Measurements from ENCODE around the gene ZMYND15.
A peak's percentile ranks its signal among the peaks of the same experiment; 100 is the strongest.
"Not testable (repeated sequence)": the region's sequence is repeated elsewhere in the genome, so short reads cannot be mapped to it uniquely, and the experiment has no call there.

ZMYND15 gene

DNA sequence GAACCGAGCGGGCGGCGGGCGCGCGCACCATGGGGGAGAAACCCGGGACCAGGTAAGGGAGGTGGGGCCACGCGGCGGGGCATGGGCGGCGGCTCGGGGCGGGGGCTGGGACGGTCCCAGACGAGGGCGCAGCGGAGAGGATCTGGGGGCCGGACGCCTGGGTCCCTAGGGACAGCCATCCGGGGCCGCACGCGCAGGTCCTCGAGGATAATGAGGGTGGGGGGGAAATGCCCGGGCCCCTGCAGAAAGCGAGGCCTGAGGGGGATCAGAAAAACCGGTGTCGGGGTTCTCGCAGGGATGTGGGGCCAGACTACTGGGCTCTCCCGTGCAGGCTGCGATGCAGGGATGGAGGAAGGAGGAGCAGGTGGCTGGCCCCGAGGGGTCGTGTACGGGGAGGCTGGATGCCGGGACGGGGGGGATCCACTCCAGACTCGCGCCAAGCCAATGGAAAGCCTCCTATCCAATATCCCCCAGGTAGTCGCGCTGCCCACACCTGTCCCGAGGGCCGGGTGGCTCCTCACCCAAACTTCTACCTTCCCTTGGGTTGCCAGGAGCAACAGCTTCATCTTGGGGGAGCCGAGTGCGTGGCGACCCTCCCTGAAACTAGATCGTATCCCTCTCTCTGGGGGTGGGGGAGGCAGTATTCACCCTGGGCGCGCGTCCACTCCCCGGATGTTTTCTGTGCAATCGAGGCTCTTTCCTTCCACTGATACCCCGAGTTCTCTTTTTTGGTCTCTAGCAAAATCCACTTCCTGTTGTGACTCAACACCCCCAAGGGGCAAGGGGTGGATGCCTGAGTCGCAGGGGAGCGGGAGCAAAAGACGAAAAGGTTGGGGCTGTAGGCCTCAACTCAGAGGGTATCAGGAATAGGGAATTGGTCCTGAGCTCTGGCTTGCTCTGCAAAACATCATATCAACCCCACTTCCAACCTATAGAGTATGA lies 28.7 kb upstream of the ZMYND15 start:
- no peak for DNase-seq (ENCODE audit: low read depth in 2 of 2)
- H3K4me3 ChIP-seq (replicated peaks in 1 of 2; ENCODE audit: low read depth in 2 of 2, low read length in 2 of 2) = peak overlapping the region; percentile 61 to 69
- TF ChIP-seq CTCF (IDR thresholded peaks at IDR 0.05; ENCODE audit: low read depth, low read length) = no peak

DNA sequence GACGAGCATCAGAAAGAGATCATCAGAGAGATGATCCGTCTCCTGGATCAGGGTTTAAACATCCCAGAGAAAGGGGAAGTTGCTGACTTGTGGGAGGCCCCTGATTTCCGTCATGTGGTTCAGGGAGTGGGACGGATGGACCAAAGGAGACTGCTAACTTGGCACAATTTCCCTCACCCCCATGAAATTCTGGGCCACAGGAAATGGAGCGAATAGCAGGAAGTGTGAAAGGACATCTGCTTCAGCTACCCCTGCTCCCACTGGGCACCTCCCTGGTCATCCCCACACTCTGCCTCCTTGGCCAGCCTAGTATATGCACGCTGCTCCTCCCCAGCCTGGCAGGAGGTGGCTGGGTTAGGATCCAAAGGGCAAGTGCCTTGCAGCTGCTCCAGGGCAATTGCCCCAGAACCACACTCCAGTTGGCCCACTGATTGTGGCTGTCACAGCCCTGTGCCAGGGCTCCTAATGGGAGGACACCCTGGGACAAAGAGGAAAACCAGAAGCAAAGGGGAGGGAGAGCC lies 27.9 kb upstream of the ZMYND15 start:
- DNase-seq (ENCODE audit: low read depth in 2 of 2) = no peak
- no peak for TF ChIP-seq CTCF (IDR thresholded peaks at IDR 0.05; ENCODE audit: low read depth, low read length)

DNA sequence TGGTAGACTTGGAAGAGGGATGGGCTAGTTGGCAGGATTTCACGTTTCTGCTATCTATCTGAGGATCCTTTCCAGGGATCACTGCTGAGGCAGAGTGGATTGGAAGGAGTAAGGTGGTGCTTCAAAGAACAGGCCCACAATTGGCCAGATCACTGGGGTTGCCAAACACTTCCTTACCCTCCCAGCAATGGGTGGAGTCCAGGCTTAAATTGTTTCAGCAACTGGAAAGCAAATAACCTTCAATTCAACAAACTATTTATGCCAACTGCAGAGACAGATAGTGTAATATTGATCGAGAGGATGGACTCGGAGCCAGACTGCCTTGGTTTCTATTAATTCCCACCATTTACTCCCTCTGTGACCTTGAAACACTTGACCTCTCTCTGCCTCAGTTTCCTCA lies 27.1 kb upstream of the ZMYND15 start:
- DNase-seq (ENCODE audit: low read depth in 2 of 2) = no peak
- TF ChIP-seq CTCF (IDR thresholded peaks at IDR 0.05; ENCODE audit: low read depth, low read length) = no peak
- no peak overlapping the region for H3K4me3 ChIP-seq (replicated peaks in 1 of 2; ENCODE audit: low read depth in 2 of 2, low read length in 2 of 2)

More for the DNA sequence above, 27.9 kb upstream of the ZMYND15 start:
- no peak overlapping the region for H3K4me3 ChIP-seq (replicated peaks in 1 of 2; ENCODE audit: low read depth in 2 of 2, low read length in 2 of 2)

- not testable (repeated sequence) for H3K4me3 ChIP-seq (replicated peaks in 1 of 2; ENCODE audit: low read depth in 2 of 2, low read length in 2 of 2)
These were observed 25.1 kb upstream of the ZMYND15 start for GRCh38 chr17:4714340-4715062.

DNA sequence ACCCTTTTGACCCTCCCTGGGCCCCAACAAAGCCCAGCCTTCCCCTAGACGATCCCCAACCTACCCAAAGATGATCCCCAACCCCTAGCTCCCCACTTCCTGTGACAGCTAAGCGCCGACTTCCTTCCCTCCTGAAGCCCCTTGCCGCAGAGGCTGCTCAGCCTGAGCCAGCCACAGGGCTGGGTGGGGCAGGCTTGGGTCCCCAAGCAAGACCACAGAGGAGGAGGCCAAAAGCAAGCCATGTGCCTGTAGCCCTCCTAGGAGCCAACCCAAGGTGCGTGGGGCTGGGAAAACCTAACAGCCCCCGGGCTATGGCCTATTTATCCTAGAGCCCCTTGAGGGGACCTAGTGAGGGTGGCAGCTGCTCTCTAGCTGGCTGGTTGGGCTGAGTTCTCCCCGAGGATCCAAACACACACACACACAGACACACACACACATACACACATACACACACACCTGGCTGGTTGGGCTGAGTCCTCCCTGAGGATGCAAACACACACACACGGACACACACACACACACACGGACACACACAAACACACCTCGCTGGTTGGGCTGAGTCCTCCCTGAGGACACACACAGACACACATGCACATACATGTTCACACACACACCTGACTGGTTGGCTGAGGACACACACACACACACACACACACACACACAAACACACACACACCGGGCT lies 24.4 kb upstream of the ZMYND15 start:
- DNase-seq (ENCODE audit: low read depth in 2 of 2) = no peak
- no peak overlapping the region for H3K4me3 ChIP-seq (replicated peaks in 1 of 2; ENCODE audit: low read depth in 2 of 2, low read length in 2 of 2)
- TF ChIP-seq CTCF (IDR thresholded peaks at IDR 0.05; ENCODE audit: low read depth, low read length) = no peak

More at GRCh38 chr17:4714340-4715062, 25.1 kb upstream of the ZMYND15 start:
- DNase-seq (ENCODE audit: low read depth in 2 of 2) = not testable (repeated sequence)

- TF ChIP-seq CTCF (IDR thresholded peaks at IDR 0.05; ENCODE audit: low read depth, low read length) = no peak
- H3K4me3 ChIP-seq (replicated peaks in 1 of 2; ENCODE audit: low read depth in 2 of 2, low read length in 2 of 2) = no peak overlapping the region
- no peak for DNase-seq (ENCODE audit: low read depth in 2 of 2)
These were observed 23.6 kb upstream of the ZMYND15 start for GRCh38 chr17:4716081-4716480.

Measured in cardiac fibroblast (primary cell).